Measurements from ENCODE around the gene CPLX1.

Gene CPLX1

GRCh38 chr4:854356-854755 is 28.4 kb upstream of the CPLX1 start:
- DNase-seq: no peak

- DNase-seq: no peak
These were observed 27.5 kb upstream of the CPLX1 start for GRCh38 chr4:853416-853781.

- no peak for DNase-seq
These were observed 25.9 kb upstream of the CPLX1 start for GRCh38 chr4:851701-852430.

- DNase-seq: no peak
These were observed 24.5 kb upstream of the CPLX1 start for GRCh38 chr4:850323-850945.

GRCh38 chr4:849478-850175 is 23.7 kb upstream of the CPLX1 start:
- no peak for DNase-seq

- DNase-seq: no peak
These were observed 23.0 kb upstream of the CPLX1 start for GRCh38 chr4:848803-849477.

- no peak for DNase-seq
These were observed 22.4 kb upstream of the CPLX1 start for GRCh38 chr4:848307-848691.

GRCh38 chr4:845836-846251 is 19.9 kb upstream of the CPLX1 start:
- DNase-seq: no peak

GRCh38 chr4:845233-845835 is 19.4 kb upstream of the CPLX1 start:
- DNase-seq: no peak

GRCh38 chr4:844752-845232 is 18.9 kb upstream of the CPLX1 start:
- no peak for DNase-seq

- DNase-seq: no peak
These were observed 13.9 kb upstream of the CPLX1 start for GRCh38 chr4:839675-840443.

GRCh38 chr4:837772-838171 is 11.8 kb upstream of the CPLX1 start:
- no peak for DNase-seq

GRCh38 chr4:836750-837301 is 10.9 kb upstream of the CPLX1 start:
- no peak for DNase-seq

- no peak for DNase-seq
These were observed 10.1 kb upstream of the CPLX1 start for GRCh38 chr4:836003-836511.

GRCh38 chr4:835148-836002 is 9.4 kb upstream of the CPLX1 start:
- no peak for DNase-seq

- no peak for DNase-seq
These were observed 8.6 kb upstream of the CPLX1 start for GRCh38 chr4:834368-835147.

GRCh38 chr4:833731-834367 is 7.9 kb upstream of the CPLX1 start:
- DNase-seq: no peak

GRCh38 chr4:833156-833555 is 7.2 kb upstream of the CPLX1 start:
- no peak for DNase-seq

- DNase-seq: no peak
These were observed 6.6 kb upstream of the CPLX1 start for GRCh38 chr4:832536-832935.
